DMS153 treated with DMSO at 0.1 percent for 48 hours (cell line): ENCODE results near the gene ANO1.

Experiments
- DNase-seq: peaks from one replicate; lab custom pipeline; 2025; ENCODE audit not compliant: unreplicated experiment; lab: John Stamatoyannopoulos, UW

ANO1 gene

GRCh38 chr11:70233034-70233433, 154.9 kb downstream of the ANO1 start:
- DNase-seq = no peak

- no peak for DNase-seq
Measured at GRCh38 chr11:70233511-70233934, 155.4 kb downstream of the ANO1 start.

DNA sequence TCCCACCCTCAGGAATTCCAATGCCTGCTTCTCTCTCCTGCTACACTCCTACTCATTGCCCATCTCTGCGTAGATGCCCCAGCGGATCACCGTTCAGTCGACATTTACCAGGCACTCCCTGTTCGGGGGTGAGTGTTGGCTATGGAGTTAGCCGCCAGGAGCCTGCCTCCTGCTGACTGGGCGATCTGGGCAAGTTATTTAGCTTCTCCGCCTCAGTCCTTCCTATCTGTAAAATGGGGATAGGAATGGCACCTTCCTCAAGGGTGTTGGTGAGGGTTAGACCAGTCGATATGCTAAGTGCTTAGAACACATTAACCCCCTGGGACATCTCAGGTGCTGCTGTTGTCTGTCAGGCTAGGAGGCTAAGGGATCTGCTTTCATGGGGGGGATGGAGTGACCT, 155.8 kb downstream of the ANO1 start:
- no peak for DNase-seq
